Tibial nerve (tissue), 4 donors: ENCODE data around the gene LMBR1L. TPM values are rescaled to one million over a fixed set of nuclear protein-coding genes. Genes with fewer than 3 reads are reported as not detected.

ENCODE experiments used
- DNase-seq, 2 donors: peaks; one replicate each; pipeline ENCODE4 v3.0.0-alpha.2; 2019; ENCODE audit warnings: low spot score in 2 of 2
- H3K27ac ChIP-seq, 4 donors: fragments of 200-600 bp; sonication (generic) in 3 of 4; one replicate each; pipeline ENCODE4 v1.5.1; 2017 to 2019; ENCODE audit warnings: mild to moderate bottlenecking in 1 of 4
- H3K27me3 ChIP-seq, 2 donors: fragments of 200-600 bp; sonication (generic) in 1 of 2; one replicate each; pipeline versions ENCODE4 v1.5.1 to v1.6.0; 2017 to 2019
- H3K36me3 ChIP-seq, 3 donors: fragments of 200-600 bp; sonication (generic); one replicate each; pipeline ENCODE4 v1.5.1; 2018 to 2019
- H3K4me1 ChIP-seq, 4 donors: fragments of 200-600 bp; sonication (generic) in 3 of 4; one replicate each; pipeline ENCODE4 v1.5.1; 2017 to 2019
- H3K4me3 ChIP-seq, 4 donors: fragments of 200-600 bp; sonication (generic) in 3 of 4; one replicate each; pipeline ENCODE4 v1.5.1; 2017 to 2019; ENCODE audit warnings: mild to moderate bottlenecking in 1 of 4, moderate library complexity in 1 of 4
- H3K9me3 ChIP-seq, 4 donors: fragments of 200-600 bp; sonication (generic) in 3 of 4; one replicate each; pipeline ENCODE4 v1.5.1; 2017 to 2019
- CTCF ChIP-seq, 5 experiments: fragments of 200-600 bp in 3 of 5; fragments of 450-650 bp in 2 of 5; sonication (generic) in 3 of 5; IDR thresholded peaks; one replicate each; pipeline ENCODE4 v1.5.1; 2016 to 2019; ENCODE audit warnings: antibody characterized with exemption in 5 of 5, mild to moderate bottlenecking in 3 of 5, moderate library complexity in 2 of 5
- EP300 ChIP-seq, 2 donors: sonication (generic); formaldehyde crosslinking; IDR thresholded peaks; one replicate each; pipeline ENCODE4 v1.6.1; 2017; ENCODE audit warnings: antibody characterized with exemption in 2 of 2, mild to moderate bottlenecking in 1 of 2
- POLR2A ChIP-seq, 2 donors: fragments of 450-650 bp; IDR thresholded peaks; one replicate each; pipeline ENCODE4 v1.6.1; 2017; ENCODE audit warnings: antibody characterized with exemption in 2 of 2, mild to moderate bottlenecking in 2 of 2, moderate library complexity in 2 of 2
- WGBS, 2 donors: methylation state at CpG; one replicate each; pipeline ENCODE4 v1.1.5; 2018; 5-methylcytosine and 5-hydroxymethylcytosine counted together
- total RNA-seq, 4 donors: library from RNA; depleted of rRNA; stranded (reverse); fragments of >200 nt; gene quantifications; one replicate each; pipeline ENCODE4 v1.1.0, GENCODE V29; 2016

LMBR1L gene
- total RNA-seq, 4 donors from 2014 or later, result 50.3 to 97.5 (median 73.0) TPM

GRCh38 chr12:49088150-49088931 is 22.3 kb downstream of the LMBR1L start:
- TF ChIP-seq POLR2A (IDR thresholded peaks at IDR 0.05), result no peak
- peak in 1 of 2 donors; percentile 62 for TF ChIP-seq EP300 (IDR thresholded peaks at IDR 0.05)
- peak; percentile 81 to 93 (median 88) for TF ChIP-seq CTCF (IDR thresholded peaks at IDR 0.05)
- 1 to 5% methylated on average over 17 to 18 of the region's 18 CpGs for WGBS, 2 donors
- H3K9me3 ChIP-seq, result no peaks in the 10 kb centered on the region
- H3K36me3 ChIP-seq, result no peaks in the 10 kb centered on the region
- H3K4me1 ChIP-seq, result peaks cover 3 to 73% (median 45%) of the 10 kb centered on the region in 4 donors
- H3K4me3 ChIP-seq, result no peak overlapping the region
- H3K27me3 ChIP-seq, result peaks cover 0 to 42% of the 10 kb centered on the region in 2 donors
- peak in 1 of 2 donors; percentile 48 for DNase-seq
- H3K27ac ChIP-seq, result peak overlapping the region; percentile 49 to 94 (median 78)

- Histone ChIP-seq H3K27ac (peak overlapping the region in 2 of 4 donors; percentile 91 to 94), H3K4me3 (no peak overlapping the region), H3K4me1 (peaks cover 3 to 53% (median 31%) of the 10 kb centered on the region in 4 donors), H3K27me3 (peaks cover 0 to 21% of the 10 kb centered on the region in 2 donors), H3K36me3 (no peaks in the 10 kb centered on the region), H3K9me3 (no peaks in the 10 kb centered on the region)
- TF ChIP-seq EP300 (IDR thresholded peaks at IDR 0.05), result peak in 1 of 2 donors; percentile 41
- TF ChIP-seq CTCF (IDR thresholded peaks at IDR 0.05), result no peak
- WGBS, 2 donors, result 37 to 38% methylated on average over 3 of the region's 3 CpGs
- DNase-seq, result no peak
Observed at GRCh38 chr12:49086116-49086515, 24.5 kb downstream of the LMBR1L start.

GRCh38 chr12:49084438-49084837 is 26.2 kb downstream of the LMBR1L start:
- H3K4me1 ChIP-seq, result peaks cover 3 to 36% (median 14%) of the 10 kb centered on the region in 4 donors
- no peaks in the 10 kb centered on the region for H3K36me3 ChIP-seq
- H3K9me3 ChIP-seq, result no peaks in the 10 kb centered on the region
- H3K4me3 ChIP-seq, result no peak overlapping the region
- DNase-seq, result no peak
- WGBS, 2 donors, result 94 to 98% methylated on average over 3 of the region's 3 CpGs
- H3K27me3 ChIP-seq, result peaks cover 0 to 8% of the 10 kb centered on the region in 2 donors
- TF ChIP-seq EP300 (IDR thresholded peaks at IDR 0.05), result no peak
- peak overlapping the region in 2 of 4 donors; percentile 39 to 91 for H3K27ac ChIP-seq

- Histone ChIP-seq H3K4me3 (no peak overlapping the region), H3K27me3 (no peaks in the 10 kb centered on the region), H3K4me1 (no peaks in the 10 kb centered on the region), H3K9me3 (no peaks in the 10 kb centered on the region), H3K36me3 (no peaks in the 10 kb centered on the region), H3K27ac (no peak overlapping the region)
- no peak for DNase-seq
- WGBS, 2 donors, result 55 to 58% methylated on average over 1 of the region's 1 CpG
- TF ChIP-seq POLR2A (IDR thresholded peaks at IDR 0.05), result no peak
- no peak for TF ChIP-seq CTCF (IDR thresholded peaks at IDR 0.05)
- TF ChIP-seq EP300 (IDR thresholded peaks at IDR 0.05), result no peak
Observed at GRCh38 chr12:49079793-49080192, 30.9 kb downstream of the LMBR1L start.

- Histone ChIP-seq H3K27me3 (no peaks in the 10 kb centered on the region), H3K4me1 (peaks cover 0 to 18% (median 3%) of the 10 kb centered on the region in 4 donors), H3K9me3 (no peaks in the 10 kb centered on the region), H3K36me3 (peaks cover 0 to 4% (median 0%) of the 10 kb centered on the region in 3 donors), H3K4me3 (no peak overlapping the region), H3K27ac (no peak overlapping the region)
- TF ChIP-seq EP300 (IDR thresholded peaks at IDR 0.05) (no peak), CTCF (IDR thresholded peaks at IDR 0.05) (no peak), POLR2A (IDR thresholded peaks at IDR 0.05) (no peak)
- 93 to 95% methylated on average over 11 of the region's 11 CpGs for WGBS, 2 donors
- no peak for DNase-seq
Observed at GRCh38 chr12:49070971-49071370, 39.7 kb downstream of the LMBR1L start.
